ENCODE measurements around the gene CAPN7.

DNA sequence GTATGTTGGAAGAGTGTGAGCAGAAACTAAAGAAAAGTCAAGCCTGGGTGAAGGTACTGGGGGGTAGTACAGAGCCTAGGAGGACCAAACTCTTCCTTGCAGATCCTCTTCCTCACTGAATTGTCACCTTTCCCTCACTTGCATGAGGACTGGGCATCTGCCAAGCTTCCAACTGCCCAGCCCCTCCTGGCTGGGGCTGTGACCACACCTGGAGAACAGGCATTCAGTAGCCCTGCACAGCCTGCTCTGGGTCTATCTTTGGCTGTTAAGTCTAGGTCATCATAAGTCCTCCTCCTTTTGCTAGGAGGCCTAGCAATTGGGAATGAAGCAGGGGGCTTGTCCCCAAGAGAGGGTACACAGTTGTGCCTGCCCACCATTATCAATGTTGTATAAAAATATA, 55.2 kb downstream of the CAPN7 start:
- TF ChIP-seq, protein P1, sequence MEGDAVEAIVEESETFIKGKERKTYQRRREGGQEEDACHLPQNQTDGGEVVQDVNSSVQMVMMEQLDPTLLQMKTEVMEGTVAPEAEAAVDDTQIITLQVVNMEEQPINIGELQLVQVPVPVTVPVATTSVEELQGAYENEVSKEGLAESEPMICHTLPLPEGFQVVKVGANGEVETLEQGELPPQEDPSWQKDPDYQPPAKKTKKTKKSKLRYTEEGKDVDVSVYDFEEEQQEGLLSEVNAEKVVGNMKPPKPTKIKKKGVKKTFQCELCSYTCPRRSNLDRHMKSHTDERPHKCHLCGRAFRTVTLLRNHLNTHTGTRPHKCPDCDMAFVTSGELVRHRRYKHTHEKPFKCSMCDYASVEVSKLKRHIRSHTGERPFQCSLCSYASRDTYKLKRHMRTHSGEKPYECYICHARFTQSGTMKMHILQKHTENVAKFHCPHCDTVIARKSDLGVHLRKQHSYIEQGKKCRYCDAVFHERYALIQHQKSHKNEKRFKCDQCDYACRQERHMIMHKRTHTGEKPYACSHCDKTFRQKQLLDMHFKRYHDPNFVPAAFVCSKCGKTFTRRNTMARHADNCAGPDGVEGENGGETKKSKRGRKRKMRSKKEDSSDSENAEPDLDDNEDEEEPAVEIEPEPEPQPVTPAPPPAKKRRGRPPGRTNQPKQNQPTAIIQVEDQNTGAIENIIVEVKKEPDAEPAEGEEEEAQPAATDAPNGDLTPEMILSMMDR (IDR thresholded peaks at IDR 0.05 in 8 of 11, conservative IDR thresholded peaks at IDR 0.05 in 3 of 11), result no peak
- peak in 1 of 3 donors; percentile 31 for TF ChIP-seq POLR2AphosphoS5 (IDR thresholded peaks at IDR 0.05)
